Tibial nerve (tissue), 4 donors: ENCODE results near the gene USP24.

Experiments
- CTCF ChIP-seq, 5 experiments: fragments of 200-600 bp in 3 of 5; fragments of 450-650 bp in 2 of 5; sonication (generic) in 3 of 5; IDR thresholded peaks; one replicate each; pipeline ENCODE4 v1.5.1; 2016 to 2019; ENCODE audit warnings: antibody characterized with exemption in 5 of 5, mild to moderate bottlenecking in 3 of 5, moderate library complexity in 2 of 5
- EP300 ChIP-seq, 2 donors: sonication (generic); formaldehyde crosslinking; IDR thresholded peaks; one replicate each; pipeline ENCODE4 v1.6.1; 2017; ENCODE audit warnings: antibody characterized with exemption in 2 of 2, mild to moderate bottlenecking in 1 of 2
- POLR2A ChIP-seq, 2 donors: fragments of 450-650 bp; IDR thresholded peaks; one replicate each; pipeline ENCODE4 v1.6.1; 2017; ENCODE audit warnings: antibody characterized with exemption in 2 of 2, mild to moderate bottlenecking in 2 of 2, moderate library complexity in 2 of 2

GRCh38 chr1:55103891-55104290 is 111.3 kb downstream of the USP24 start:
- no peak for TF ChIP-seq CTCF (IDR thresholded peaks at IDR 0.05)
- no peak for TF ChIP-seq EP300 (IDR thresholded peaks at IDR 0.05)
- TF ChIP-seq POLR2A (IDR thresholded peaks at IDR 0.05), result no peak
